Measurements from ENCODE around the gene B4GALT3.

B4GALT3 gene

DNA sequence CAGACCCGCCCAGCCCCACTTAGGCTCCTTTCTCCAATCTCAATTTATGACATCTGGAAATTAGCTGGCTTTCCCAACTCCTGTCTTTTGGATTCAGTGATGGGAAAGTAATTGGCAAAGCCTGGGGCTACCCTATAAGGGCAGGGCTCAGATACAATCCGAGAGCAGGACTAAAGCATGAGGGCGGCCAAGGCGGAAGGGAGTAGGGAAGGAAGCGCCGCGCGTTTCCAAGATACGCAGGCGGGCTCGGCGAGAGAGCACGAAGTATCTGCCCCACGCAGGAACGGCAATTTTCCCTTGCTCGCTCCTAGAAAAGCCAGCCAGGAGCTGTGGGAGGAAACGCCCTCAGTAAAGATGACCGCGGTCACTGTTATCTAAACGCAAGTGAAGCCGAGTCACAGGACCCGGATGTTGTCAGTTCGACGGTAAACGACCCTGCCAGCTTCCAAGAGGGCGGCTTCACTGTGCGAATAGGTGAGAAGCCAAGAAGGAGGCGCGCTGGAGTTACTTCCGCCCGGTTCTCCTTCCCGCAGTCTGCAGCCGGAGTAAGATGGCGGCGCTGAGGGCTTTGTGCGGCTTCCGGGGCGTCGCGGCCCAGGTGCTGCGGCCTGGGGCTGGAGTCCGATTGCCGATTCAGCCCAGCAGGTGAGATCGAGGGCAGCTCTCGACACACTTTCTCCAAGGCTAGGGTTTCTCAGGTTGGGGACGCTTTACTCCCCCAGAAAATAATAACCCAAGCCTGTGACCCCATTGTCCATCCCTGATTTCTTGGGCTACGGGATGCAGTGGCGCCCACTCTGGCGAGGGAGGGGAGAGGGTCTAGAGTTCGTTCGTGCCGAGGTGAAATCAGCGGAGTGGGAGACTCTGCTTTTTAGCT is 24.8 kb upstream of the B4GALT3 start, which contains the start of gene NDUFS2:
Gene NDUFS2, plus strand, starts transcription at position 532 of the 877 bp plus-strand sequence. Its CDS starts 19 bp downstream, at position 551.
- peak; percentile 92 for DNase-seq

DNA sequence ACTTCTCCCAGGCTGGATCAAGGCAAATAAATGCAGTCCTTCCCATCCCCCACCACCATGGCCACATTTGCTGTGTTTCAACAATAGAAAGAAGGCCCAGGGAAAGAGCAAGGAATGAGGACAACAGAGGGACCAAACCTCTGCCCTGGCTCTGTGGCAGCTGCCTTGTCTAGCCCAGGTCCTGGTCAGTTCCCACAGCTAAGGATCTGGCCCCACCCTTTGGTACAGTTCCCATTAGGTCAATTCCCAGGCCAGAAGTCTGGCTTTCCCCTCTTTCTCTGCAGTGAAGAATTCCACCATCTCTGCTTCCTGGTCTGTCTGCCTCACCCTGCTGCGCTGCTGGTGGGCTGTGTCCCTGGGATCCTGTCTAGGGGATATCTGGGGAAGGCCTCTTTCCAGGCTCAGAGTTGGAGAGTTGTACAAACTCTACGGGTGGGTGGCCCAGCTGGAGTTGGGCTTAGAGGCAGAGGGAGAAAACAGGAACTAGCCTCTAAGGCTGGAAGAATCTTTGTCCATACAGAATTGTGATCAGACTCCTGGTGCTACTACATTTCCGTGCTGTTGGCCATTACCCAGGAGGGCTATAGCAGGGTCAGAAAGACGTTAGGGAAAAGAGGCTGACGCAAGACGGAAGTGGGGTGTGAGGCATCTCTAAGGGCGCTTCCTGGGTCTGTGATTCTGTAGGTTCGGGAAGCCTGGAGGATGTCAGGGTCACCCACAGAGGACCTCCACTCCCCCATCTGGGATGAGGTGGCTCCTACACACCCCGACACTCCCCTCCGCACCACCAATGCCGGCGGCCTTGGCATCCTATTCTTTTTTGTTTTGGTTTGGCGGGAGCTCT is 23.9 kb upstream of the B4GALT3 start:
- no peak for DNase-seq

DNA sequence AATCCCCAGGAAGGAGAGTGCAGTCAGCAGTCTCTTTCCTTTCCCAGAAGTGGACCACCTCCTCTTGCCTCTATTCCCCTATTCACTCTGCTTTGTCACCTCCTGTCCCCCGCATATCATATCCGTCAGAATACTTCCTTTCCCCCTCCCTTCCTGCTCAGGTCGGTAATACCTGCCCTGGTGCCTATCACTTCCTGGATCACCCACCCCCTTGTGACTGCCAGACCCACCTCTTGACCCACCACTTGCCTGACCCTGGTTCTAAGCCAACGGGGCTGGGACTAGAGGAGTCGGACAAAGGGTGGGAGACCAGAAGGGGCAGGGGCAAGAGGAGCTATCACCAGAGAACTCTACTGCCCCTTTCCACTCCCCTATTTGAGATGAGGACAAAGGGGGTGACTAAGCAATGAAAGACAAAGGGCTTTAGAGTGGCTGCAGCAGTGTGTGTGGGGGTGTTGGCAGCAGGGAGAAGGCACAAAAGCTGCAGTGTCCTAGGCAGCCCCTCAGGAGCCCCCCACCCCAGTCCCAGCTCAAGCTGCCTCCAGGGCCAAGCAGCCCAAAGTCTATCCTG is 23.2 kb upstream of the B4GALT3 start:
- DNase-seq: no peak

DNA sequence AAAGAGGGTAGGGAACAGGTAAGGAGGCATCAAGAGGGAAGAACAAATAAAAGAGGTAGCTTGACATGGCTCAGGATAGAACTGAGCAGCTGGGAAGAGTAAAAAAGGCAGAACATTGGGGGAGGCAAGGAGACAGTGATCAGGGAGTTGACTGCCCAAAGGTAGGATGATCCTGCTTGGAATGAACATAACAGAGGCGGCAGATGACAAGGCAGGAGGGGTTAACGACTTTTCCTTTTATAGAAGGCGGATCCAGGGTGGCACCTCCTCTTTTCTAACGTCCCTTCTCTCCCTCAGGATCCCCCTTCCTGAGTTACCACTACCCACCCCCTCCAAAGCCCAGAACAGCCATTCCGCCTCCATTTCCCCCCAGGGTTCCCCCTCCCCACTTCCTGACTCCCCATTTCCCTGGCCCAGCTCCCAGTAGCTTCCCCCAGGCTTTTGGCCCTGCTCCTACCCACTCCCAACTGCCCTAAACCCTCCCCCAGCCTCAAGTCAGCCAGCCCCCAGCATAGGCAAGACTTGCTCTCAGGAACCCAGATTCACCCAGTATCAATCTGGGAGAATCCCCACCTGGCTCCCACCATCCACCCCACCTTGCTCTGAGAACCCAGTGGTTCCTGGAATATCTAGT is 22.3 kb upstream of the B4GALT3 start:
- DNase-seq: no peak

DNA sequence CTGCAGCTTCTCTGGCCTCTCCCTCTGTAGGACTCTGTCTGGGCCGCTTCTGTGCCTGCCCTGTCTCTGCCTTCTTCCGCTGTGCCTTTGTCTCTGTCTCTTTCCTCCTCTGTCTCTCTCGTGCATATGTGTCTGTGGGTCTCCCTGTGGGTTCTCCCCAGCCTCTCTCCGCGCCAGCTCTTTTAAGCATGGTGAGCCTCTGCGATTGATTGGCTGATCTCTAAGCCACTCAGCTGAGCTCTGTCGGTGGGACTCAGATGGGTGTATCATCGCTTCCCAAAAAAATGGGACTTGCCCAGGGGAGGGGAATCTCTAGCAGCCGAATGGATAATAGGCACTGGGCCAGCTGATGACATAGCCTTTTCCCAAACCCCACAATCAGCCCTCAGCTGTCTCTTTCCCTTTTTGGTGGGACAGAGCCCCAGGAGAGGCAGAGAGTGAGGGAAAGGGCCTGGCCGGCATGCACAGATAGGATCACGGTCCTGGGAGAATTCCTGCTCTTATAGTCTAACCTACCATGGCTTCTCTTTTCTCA is 21.7 kb upstream of the B4GALT3 start, which contains the start of gene ADAMTS4:
Gene ADAMTS4, minus strand, starts transcription at position 158 of the 535 bp plus-strand sequence. CDS start 427 bp downstream, outside the sequence.
- DNase-seq: no peak

DNA sequence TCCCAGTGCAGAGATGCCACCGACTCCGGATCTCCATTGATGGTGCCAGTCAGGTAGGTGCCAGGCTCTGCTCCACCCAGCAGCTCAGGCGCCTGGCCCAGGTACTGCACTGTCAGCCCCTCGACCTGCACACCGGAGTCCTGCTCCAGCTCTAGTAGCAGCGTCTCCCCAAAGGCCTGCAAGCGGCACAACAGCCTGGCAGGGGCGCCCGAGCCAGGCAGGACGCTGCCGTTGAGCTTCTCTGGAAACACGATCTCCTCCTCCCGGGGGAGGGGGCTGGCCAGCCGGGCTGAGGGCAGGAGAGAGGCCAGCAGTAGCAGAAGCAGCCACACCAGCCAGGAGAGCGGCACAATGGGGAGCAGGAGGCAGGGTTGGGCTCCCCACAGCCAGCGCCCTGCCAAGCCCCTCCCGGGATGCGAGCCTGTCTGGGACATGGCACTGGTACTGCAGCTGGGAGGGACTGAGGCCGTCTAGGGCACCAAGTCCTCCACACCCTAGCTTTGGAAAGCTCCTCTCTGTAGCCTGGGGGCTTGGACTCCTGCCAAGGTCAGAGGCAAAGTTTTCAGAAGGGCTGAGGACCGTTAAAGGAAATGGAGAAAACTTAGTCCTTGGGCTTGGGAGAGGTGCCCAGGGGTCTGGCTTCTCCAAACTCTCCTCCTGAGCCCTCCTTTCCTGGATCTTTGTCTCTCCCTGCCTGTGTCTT is 21.0 kb upstream of the B4GALT3 start:
- DNase-seq: no peak

DNA sequence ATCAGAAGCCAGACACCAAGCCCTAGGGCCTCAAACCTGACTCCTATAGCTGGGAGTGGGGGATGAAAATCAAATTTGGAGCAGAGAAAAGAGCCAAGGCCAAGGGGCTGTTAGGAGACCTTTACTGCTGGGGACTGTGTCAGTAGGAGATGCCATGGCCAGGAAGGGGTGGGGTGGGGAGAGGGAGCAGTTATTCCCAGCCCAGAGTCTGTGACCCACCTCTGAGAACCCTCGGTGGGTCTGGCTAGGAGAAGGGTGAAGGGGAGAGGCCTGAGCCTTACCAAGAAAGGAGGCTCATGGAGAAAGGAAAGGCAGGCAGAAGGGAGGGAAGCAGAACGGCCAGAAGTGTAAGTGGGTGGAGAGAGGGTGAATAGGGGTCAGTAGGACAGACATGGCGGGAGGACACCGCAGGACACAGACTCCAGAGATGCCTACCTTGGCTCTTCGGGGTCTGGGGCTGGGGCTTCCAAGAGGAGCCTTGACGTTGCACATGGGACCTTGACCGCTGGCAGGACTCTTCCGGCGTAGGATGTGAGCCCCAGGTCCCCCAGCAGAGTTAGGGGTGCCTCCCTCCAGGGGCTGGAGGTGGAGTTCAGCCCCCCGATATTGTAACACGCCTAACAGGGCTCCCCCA is 20.4 kb upstream of the B4GALT3 start:
- no peak for DNase-seq

DNA sequence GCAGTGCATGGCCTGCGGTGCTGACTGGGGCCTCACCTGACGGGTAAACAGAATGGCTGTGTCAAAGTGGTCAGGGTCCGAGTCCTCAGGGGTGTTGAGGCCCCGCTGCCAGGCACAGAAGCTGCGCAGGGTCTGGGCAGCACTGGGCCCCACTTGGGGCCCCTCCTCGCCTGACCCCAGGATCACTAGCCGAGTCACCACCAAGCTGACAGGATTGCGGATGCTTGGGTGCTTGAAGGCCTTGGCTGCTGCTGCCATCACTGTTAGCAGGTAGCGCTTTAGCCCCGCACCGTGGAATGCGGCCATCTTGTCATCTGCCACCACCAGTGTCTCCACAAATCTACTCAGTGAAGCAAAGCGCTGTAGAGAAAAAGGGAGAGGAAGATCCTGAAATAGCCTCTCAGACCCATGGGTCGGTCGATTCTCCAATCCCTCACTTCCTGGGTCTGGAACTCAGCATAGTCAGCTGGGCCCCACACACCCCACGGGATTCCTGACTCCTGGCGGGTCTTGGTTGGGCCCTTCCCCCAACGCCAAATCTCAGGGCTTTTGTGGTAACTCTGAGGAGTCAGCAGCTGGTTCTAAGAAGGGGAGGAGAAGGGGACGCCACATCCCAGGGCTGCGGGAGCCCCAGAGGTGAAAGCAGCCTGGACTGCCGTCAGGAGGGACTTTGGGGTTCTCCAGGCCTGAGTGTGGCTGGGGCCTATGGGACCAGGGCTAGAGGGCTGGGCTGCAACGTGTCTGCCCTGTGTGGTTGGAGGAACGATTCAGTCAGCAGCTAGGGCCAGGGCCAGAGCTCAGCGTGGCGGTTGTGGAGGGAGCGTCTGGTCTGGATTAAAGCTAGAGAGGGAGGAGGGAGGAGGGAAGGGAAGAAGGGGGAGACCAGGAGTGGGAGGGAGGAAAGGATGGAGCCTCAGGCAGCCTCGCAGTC is 19.5 kb upstream of the B4GALT3 start:
- DNase-seq: no peak

DNA sequence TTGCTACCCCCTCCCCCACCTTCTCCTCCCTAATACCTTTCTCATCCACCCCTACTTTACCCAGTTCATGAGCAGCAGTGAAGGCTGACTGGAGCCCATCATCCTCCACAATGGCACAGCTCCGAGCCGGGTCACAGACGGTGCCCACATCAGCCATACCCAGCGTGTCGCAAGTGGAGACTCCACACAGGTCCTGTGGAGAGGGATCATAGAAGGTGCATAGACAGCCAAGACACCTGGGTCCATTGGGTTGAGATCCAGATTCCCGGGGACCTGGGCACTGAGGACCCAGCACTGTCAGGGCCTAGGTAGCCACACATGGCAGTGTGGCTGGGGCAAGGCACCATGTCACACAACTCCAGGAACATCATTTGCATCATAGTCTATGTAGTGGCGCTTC is 18.8 kb upstream of the B4GALT3 start:
- no peak for DNase-seq

DNA sequence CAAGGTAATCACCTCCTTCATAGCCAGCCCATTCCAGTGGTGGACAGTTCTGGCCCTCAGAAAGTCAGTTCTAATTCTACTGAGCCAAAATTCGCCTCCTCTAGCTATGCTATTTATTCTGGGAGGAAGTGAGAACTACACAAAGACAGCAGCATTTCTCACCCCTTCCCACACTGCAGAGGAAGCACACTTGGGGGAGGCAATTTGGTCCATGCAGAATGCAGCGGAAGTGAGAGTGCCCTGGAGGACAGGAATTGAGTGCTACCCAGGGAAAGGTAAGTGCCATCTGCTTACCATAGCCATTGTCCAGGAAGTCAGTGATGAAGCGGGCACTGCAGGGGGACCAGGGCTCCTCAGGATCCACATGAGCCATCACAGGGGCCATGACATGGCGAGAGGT is 17.9 kb upstream of the B4GALT3 start:
- no peak for DNase-seq

DNA sequence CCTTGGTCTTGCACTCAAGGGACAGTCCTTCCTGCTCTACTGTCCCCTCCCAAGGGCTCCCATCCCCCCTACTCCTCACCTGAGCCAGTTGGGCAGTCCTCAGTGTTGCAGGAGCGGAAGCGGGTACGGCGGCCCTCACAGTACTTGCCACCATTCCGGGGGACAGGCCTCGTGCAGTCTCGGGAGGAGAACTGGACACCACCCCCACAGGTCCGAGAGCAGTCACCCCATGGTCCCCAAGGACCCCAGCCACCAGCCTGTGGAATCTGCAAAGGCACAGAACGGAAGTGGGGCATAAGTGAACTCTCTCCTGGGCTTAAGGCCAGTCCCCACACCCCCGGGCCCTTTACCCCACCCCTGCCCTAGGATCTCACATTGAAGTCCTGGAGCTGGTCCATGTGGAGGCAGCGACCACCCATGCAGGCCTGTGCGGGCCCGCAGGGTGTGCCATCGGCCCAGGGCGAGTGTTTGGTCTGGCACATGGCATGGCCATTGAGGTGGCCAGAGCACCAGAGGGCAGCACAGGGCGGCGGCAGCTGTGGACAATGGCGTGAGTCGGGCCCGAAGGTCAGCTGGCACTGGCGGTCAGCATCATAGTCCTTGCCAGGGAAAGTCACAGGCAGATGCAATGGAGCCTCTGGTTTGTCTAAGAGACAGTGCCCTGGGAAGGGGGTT is 16.4 kb upstream of the B4GALT3 start:
- no peak for DNase-seq

DNA sequence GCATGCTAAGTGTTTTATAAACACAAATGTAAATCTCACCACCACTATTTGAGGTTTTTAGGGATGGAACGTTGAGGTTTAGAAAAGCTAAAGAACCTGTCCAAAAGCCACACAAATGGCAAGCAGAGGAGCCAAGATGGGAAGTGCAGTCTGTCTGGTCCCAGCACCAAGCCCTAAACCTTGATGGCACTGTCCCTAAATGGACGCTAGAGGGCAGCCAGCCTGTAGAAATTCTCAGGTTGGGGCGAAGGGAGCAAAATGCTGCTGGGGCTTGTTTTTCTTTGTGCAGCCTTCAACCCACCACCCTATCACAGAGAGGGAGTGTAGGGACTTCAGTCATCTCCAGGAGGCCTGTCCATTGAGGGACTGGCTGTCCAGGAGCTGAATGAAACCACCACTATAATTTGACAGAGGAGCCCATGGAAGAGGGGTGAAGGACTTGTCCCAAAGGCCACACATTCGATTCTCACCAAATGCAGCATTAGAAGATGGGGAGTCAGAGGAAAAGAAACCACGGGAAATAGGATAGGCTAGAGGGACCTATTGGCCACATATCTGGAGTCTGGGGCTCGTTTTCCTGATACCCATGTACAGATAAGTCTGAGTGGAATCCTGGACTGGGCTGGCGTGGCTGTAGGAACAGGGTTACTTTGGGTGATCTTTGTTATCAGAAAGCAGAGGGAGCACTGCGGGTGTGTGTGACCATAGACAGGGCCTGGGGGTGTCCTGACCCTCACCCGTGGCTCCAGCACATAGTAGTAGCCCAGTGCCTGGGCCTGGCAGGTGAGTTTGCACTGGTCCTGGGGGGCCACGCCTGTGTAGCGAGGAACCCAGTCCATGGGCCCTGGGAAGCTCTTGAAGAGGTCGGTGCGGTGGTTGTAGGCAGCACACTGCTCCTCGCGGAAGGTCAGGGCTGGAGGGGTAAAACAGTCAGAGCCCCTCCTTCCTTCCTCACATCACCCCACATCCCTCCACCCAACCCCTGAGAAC is 15.5 kb upstream of the B4GALT3 start:
- DNase-seq: peak; percentile 47

DNA sequence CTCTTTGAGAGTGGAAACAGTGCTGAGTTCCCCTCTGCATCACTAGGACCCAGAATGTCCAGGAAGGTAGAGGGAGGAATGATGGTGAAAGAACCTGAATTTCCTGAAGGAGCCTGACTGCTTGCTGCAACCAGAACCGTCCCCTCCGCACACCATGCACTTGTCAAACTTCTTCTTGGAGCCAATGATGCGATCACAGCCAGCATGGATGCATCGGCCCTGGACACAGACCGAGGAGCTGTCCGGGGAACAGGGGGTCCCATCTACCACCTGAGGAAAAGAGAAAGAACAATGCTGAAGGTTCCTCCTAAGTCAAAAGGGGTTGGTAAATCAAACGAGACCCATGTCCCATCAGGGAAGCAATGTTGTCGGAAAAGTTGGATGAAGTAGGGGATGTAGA is 14.7 kb upstream of the B4GALT3 start:
- DNase-seq: no peak

DNA sequence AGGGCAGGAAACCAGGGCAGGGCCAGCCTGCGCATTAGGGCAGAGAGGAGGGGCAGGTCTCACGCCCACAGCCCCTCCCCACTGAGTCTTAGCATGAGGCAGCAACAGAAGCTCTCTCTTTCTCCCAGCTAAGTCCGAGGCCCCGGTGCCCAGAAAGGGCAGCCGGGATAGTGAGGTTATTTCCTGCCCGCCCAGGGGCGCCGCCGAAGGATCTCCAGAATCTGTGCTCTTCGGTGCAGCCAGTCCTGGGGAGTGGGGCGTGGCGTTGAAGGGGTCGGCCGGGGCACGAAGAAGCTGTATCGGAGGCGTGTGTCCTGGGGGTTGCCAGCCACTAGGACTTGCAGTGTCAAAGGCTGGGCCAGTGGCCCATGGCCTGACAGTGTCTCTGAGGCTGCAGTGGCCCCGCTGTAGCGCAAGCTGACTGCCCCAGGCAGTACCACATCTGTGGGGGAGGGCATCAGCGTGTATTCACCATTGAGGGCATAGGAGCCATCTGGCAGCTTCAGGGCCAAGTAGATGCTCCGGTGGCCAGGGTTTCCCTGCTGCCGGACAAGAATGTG is 13.7 kb upstream of the B4GALT3 start:
- DNase-seq: no peak

DNA sequence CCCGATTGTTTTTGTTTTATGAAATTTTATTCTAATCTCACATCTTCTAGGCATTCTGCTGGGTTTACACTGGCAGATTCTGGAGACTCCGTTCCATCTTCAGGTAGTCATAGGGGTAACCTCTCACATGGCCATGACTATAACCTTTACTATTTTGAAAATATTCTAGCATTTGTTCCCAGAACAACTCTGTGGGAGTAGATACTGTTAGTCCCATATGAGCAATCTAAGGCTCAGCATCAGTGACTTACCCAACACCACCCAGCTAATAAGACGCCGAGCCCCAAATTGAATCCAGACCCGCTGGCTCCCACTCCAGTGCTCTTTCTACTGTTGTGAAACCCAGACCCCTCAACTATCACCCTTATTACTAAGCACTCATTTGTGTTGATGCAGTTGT is 11.7 kb upstream of the B4GALT3 start:
- DNase-seq: no peak

DNA sequence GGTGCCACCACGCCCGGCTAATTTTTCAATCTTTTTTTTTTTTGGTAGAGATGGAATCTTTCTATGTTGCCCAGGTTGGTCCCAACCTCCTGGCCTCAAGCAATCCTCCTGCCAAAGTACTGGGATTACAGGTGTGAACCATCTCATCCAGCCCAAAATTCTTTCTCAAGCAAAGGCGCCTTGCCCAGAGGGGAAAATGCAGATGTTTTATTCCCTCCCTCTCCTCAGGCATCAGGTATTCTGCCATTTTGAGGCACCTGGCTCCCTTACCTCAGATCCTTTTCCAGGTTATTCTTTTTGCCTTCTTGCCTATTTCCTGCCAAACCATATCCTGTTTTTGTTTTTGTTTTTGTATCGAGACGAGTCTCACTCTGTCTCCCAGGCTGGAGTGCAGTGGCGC is 11.1 kb upstream of the B4GALT3 start:
- no peak for DNase-seq

DNA sequence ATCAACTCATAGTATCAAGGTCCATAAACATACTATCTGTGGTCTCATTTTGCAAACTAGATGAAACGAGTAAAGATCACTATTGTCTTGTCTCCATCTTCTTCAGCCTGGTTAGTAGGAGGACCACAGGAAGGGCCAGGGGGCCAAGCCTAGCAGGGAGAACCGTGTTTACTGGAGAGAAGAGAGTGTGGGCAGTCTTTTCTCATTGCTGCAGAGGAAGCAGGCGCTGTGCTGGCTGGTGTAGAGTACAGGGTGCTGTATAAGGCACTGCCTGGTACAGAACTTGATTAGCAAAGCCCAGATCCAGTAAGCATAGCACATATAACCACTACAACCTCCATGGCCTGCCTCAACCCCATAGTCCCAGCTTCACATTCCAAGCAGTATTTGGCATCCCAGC is 10.0 kb upstream of the B4GALT3 start:
- no peak for DNase-seq

DNA sequence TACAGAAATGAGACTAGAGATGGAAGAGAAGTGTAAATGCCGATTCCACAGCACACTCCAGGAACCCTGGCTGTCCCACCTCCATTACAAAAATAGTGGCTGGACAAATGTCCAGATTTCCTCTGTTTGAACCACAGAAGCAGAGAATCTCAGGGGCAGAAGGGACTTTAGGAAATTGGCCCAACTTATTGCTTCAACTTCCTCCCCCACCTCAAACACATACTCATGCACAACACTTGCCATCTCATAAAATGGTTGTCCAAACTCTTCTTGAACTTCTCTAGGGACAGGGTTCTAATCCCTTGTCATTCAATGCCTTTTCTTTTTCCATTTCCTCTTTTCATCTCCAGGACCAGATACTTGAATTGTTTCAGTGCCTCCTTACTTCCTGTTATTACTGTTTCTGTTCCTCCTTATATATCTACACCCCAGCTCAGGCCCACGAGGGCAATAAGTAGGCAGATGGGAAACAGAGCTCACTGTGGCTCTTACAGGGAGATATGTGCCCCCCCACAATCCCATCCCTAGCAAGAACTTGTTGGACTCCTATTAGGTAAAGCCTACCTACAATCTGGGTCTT is 8.5 kb upstream of the B4GALT3 start:
- DNase-seq: no peak

Data from activated CD4-positive, alpha-beta T cell treated with anti-CD3 and anti-CD28 coated beads for 1 hour (primary cell).